ENCODE results near the gene NCS1.

The NCS1 gene

DNA sequence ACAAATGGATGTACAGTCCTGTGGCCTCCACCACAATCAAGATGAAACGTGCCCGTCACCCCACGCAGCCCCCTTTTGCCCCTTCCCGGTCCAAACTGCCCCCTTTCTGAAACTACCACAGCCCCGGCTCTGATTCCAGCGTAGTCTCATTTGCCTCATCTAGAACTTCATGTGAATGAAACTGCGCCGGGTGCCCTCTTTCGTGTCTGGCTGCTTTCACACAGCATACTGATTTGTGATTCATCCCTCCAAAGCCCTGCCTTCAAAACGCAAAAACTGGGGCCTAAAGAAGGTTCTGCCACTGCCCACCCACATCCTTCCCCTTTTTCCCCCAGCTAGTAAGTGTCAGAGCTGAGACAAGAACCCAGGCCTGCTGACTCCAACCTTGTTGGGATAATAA is 31.5 kb upstream of the NCS1 start:
- H3K4me3 Mint-ChIP-seq, result no peak overlapping the region
- H3K9me3 Mint-ChIP-seq, result no peaks in the 10 kb centered on the region
- no peak overlapping the region for H3K27ac Mint-ChIP-seq

GRCh38 chr9:130142056-130142455 is 30.1 kb upstream of the NCS1 start:
- no peak overlapping the region for H3K27ac Mint-ChIP-seq
- H3K4me3 Mint-ChIP-seq, result no peak overlapping the region
- peaks cover 4% of the 10 kb centered on the region for H3K36me3 Mint-ChIP-seq (ENCODE audit: low read depth)
- H3K27me3 Mint-ChIP-seq (ENCODE audit: low read depth), result peaks cover 25% of the 10 kb centered on the region
- H3K4me1 Mint-ChIP-seq (ENCODE audit: low read depth), result peaks cover 23% of the 10 kb centered on the region
- H3K9me3 Mint-ChIP-seq, result no peaks in the 10 kb centered on the region

More for the DNA sequence above, 31.5 kb upstream of the NCS1 start:
- Mint-ChIP-seq H3K4me1 (ENCODE audit: low read depth) (peaks cover 28% of the 10 kb centered on the region), H3K27me3 (ENCODE audit: low read depth) (peaks cover 19% of the 10 kb centered on the region), H3K36me3 (ENCODE audit: low read depth) (peaks cover 13% of the 10 kb centered on the region)

DNA sequence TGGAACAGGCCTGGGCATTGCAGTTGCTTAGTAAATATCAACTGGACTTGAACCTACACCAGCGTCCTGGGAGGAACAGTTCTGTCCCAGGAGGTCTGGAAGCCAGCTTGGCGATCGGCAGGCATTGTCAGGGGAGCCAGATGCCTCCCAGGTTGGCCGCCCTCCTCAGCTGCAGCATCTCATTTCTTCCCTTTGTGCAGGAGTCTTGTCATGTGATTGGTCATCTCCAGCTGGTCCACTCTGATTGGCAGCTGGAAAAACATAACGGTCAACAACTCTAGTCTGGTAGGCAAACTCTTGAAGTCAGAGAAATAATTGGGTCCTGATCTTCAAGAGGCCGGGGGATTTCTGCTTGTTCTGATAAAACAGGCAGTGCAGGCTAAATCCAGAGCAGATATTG is 29.6 kb upstream of the NCS1 start:
- Mint-ChIP-seq H3K27me3 (ENCODE audit: low read depth) (peaks cover 25% of the 10 kb centered on the region), H3K4me1 (ENCODE audit: low read depth) (peaks cover 22% of the 10 kb centered on the region), H3K27ac (no peak overlapping the region), H3K36me3 (ENCODE audit: low read depth) (peaks cover 2% of the 10 kb centered on the region), H3K4me3 (no peak overlapping the region), H3K9me3 (no peaks in the 10 kb centered on the region)

GRCh38 chr9:130143279-130143893 is 28.8 kb upstream of the NCS1 start:
- peaks cover 16% of the 10 kb centered on the region for H3K4me1 Mint-ChIP-seq (ENCODE audit: low read depth)
- no peaks in the 10 kb centered on the region for H3K9me3 Mint-ChIP-seq
- no peak overlapping the region for H3K27ac Mint-ChIP-seq
- no peaks in the 10 kb centered on the region for H3K36me3 Mint-ChIP-seq (ENCODE audit: low read depth)
- peaks cover 25% of the 10 kb centered on the region for H3K27me3 Mint-ChIP-seq (ENCODE audit: low read depth)
- no peak overlapping the region for H3K4me3 Mint-ChIP-seq

DNA sequence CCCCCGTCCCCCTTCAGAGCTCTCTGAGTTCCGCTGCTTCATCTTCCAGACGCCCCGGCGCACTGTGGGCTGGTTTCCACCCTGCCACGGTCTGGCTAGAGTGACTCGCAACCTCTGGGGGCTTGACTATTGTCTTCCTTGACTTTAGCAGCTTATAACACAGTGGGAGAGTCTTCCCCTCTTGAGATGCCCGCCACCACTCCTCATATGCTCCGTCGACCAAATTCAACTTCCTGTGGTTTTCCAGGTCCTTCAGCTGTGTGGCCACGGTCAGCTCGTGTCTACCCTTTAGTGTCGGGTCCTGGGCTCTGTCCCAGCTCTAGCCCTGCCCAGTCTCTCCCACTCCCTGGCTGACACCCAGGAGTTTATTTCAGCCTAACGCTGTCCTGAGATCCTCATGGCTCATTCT is 28.2 kb upstream of the NCS1 start:
- Mint-ChIP-seq H3K27ac (no peak overlapping the region), H3K27me3 (ENCODE audit: low read depth) (peaks cover 25% of the 10 kb centered on the region), H3K9me3 (no peaks in the 10 kb centered on the region), H3K4me3 (no peak overlapping the region), H3K36me3 (ENCODE audit: low read depth) (no peaks in the 10 kb centered on the region), H3K4me1 (ENCODE audit: low read depth) (peaks cover 10% of the 10 kb centered on the region)

- H3K4me3 Mint-ChIP-seq, result no peak overlapping the region
- H3K36me3 Mint-ChIP-seq (ENCODE audit: low read depth), result no peaks in the 10 kb centered on the region
- H3K27ac Mint-ChIP-seq, result no peak overlapping the region
- H3K9me3 Mint-ChIP-seq, result no peaks in the 10 kb centered on the region
- peaks cover 6% of the 10 kb centered on the region for H3K4me1 Mint-ChIP-seq (ENCODE audit: low read depth)
- H3K27me3 Mint-ChIP-seq (ENCODE audit: low read depth), result peaks cover 25% of the 10 kb centered on the region
Observed at GRCh38 chr9:130144703-130145102, 27.5 kb upstream of the NCS1 start.

DNA sequence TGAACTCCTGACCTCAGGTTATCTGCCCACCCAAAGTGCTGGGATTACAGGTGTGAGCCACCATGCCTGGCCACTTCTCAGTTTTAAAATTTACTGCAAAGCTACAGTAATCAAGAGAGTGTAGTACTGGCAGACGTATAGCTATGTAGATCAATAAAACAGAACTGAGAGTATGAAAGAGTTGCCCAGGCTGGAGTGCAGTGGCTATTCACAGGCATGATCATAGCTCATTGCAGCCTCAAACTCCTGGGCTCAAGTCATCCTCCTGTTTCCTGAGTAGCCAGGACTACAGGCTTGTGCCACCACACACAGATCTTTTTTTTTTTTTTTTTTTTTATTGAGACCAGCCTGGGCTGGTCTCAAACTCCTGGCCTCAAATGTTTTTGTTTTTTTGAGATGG is 26.5 kb upstream of the NCS1 start:
- H3K9me3 Mint-ChIP-seq, result no peaks in the 10 kb centered on the region
- peaks cover 25% of the 10 kb centered on the region for H3K27me3 Mint-ChIP-seq (ENCODE audit: low read depth)
- no peak overlapping the region for H3K4me3 Mint-ChIP-seq
- H3K4me1 Mint-ChIP-seq (ENCODE audit: low read depth), result peaks cover 6% of the 10 kb centered on the region
- H3K36me3 Mint-ChIP-seq (ENCODE audit: low read depth), result no peaks in the 10 kb centered on the region
- no peak overlapping the region for H3K27ac Mint-ChIP-seq

- H3K4me1 Mint-ChIP-seq (ENCODE audit: low read depth), result peaks cover 6% of the 10 kb centered on the region
- H3K4me3 Mint-ChIP-seq, result no peak overlapping the region
- no peaks in the 10 kb centered on the region for H3K9me3 Mint-ChIP-seq
- H3K36me3 Mint-ChIP-seq (ENCODE audit: low read depth), result no peaks in the 10 kb centered on the region
- no peak overlapping the region for H3K27ac Mint-ChIP-seq
- peaks cover 25% of the 10 kb centered on the region for H3K27me3 Mint-ChIP-seq (ENCODE audit: low read depth)
Observed at GRCh38 chr9:130147198-130147597, 25.0 kb upstream of the NCS1 start.

GRCh38 chr9:130147910-130148309 is 24.3 kb upstream of the NCS1 start:
- Mint-ChIP-seq H3K4me1 (ENCODE audit: low read depth) (peaks cover 6% of the 10 kb centered on the region), H3K9me3 (no peaks in the 10 kb centered on the region), H3K27me3 (ENCODE audit: low read depth) (peaks cover 25% of the 10 kb centered on the region), H3K36me3 (ENCODE audit: low read depth) (no peaks in the 10 kb centered on the region), H3K27ac (no peak overlapping the region), H3K4me3 (no peak overlapping the region)

DNA sequence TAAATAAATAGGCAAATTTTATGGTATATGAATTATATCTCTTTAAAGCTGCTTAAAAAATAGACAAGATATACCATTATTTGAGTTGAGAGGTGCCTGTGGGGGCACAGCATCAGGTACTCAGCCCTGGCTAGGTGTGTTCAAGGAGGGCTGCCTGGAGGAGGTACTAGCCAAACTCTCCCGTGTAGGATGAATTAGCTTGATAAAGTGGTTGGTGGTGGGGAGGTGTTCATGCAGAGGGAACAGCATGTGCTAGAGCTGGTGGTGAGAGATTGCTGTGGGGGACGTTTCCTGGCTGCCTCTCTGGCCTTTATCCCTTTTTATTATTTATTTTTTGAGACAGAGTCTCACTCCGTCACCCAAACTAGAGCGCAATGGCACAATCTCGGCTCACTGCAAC is 23.2 kb upstream of the NCS1 start:
- Mint-ChIP-seq H3K27ac (no peak overlapping the region), H3K4me3 (no peak overlapping the region)

GRCh38 chr9:130149654-130150286 is 22.4 kb upstream of the NCS1 start:
- H3K36me3 Mint-ChIP-seq (ENCODE audit: low read depth), result no peaks in the 10 kb centered on the region

More for the DNA sequence above, 23.2 kb upstream of the NCS1 start:
- peaks cover under 1% of the 10 kb centered on the region for H3K4me1 Mint-ChIP-seq (ENCODE audit: low read depth)
- H3K36me3 Mint-ChIP-seq (ENCODE audit: low read depth), result no peaks in the 10 kb centered on the region
- no peaks in the 10 kb centered on the region for H3K9me3 Mint-ChIP-seq
- peaks cover 19% of the 10 kb centered on the region for H3K27me3 Mint-ChIP-seq (ENCODE audit: low read depth)

DNA sequence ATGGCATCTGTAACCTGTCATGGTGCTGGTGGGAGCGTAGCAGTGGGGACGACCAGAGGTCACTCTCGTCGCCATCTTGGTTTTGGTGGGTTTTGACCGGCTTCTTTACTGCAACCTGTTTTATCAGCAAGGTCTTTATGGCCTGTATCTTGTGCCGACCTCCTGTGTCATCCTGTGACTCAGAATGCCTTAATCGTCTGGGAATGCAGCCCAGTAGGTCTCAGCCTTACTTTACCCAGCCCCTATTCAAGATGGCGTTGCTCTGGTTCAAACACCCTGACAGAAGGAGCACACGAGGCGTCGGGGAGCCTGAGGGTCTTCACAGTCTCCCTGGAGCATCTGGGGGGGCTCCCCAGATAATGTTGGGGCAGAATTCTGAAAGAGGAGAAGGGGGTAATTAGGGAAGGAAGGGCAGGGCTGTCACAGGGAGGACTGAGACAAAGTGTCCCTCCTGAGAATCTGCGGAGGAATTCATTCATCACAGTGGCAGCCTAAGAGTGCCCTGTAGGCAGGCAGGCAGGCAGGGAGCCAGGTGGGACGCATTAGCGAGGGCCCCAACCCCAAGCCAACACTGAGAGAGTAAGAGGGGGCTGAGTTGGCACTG is 21.3 kb upstream of the NCS1 start:
- H3K27ac Mint-ChIP-seq, result no peak overlapping the region
- no peaks in the 10 kb centered on the region for H3K4me1 Mint-ChIP-seq (ENCODE audit: low read depth)
- no peak overlapping the region for H3K4me3 Mint-ChIP-seq
- no peaks in the 10 kb centered on the region for H3K36me3 Mint-ChIP-seq (ENCODE audit: low read depth)
- peaks cover 6% of the 10 kb centered on the region for H3K27me3 Mint-ChIP-seq (ENCODE audit: low read depth)
- no peaks in the 10 kb centered on the region for H3K9me3 Mint-ChIP-seq

More at GRCh38 chr9:130149654-130150286, 22.4 kb upstream of the NCS1 start:
- peaks cover 12% of the 10 kb centered on the region for H3K27me3 Mint-ChIP-seq (ENCODE audit: low read depth)
- no peaks in the 10 kb centered on the region for H3K4me1 Mint-ChIP-seq (ENCODE audit: low read depth)
- H3K9me3 Mint-ChIP-seq, result no peaks in the 10 kb centered on the region
- no peak overlapping the region for H3K27ac Mint-ChIP-seq
- no peak overlapping the region for H3K4me3 Mint-ChIP-seq

DNA sequence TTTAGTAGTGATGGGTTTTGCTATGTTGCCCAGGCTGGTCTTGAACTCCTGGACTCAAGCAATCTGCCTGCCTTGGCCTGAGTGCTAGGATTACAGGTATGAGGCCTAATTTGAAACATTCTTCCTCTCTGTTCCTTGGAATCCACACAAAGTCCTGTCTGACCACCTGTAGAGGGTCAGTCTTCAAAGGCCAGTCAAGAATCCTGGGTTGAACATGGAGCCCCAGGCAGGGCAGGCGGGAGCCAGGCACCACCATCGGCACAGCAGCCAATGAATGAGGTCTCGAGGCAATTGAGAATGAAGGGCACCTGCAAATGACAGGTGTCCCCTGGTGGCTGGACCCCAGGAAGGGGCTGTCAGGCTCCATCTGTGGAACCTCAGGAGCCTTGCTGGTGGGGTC is 17.4 kb upstream of the NCS1 start:
- Mint-ChIP-seq H3K27ac (no peak overlapping the region), H3K36me3 (ENCODE audit: low read depth) (no peaks in the 10 kb centered on the region), H3K9me3 (no peaks in the 10 kb centered on the region), H3K4me3 (no peak overlapping the region), H3K4me1 (ENCODE audit: low read depth) (no peaks in the 10 kb centered on the region), H3K27me3 (ENCODE audit: low read depth) (no peaks in the 10 kb centered on the region)

GRCh38 chr9:130155647-130156046 is 16.6 kb upstream of the NCS1 start:
- Mint-ChIP-seq H3K27me3 (ENCODE audit: low read depth) (no peaks in the 10 kb centered on the region), H3K4me3 (no peak overlapping the region), H3K9me3 (no peaks in the 10 kb centered on the region), H3K27ac (no peak overlapping the region), H3K4me1 (ENCODE audit: low read depth) (no peaks in the 10 kb centered on the region), H3K36me3 (ENCODE audit: low read depth) (no peaks in the 10 kb centered on the region)

DNA sequence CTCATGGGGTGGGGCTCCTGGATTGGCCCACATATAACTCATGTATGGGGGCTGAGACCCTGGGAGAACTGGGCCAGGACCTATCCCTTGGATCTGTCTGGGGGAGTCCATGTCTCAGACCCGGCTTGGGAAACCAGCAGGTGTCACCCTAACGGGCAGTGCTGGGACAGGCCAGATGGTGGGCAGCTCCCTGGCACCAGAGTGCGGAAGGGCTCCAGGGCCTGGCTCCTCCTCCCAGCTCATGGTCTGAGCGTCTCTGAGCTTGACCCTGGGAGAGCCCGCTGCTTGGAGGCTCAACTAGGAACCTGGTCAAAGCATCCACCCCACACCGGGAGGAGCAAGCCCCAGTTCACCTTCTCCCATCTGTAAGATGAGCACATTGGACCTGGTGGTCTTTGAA is 15.5 kb upstream of the NCS1 start:
- Mint-ChIP-seq H3K27me3 (ENCODE audit: low read depth) (no peaks in the 10 kb centered on the region), H3K9me3 (no peaks in the 10 kb centered on the region), H3K36me3 (ENCODE audit: low read depth) (no peaks in the 10 kb centered on the region), H3K4me3 (no peak overlapping the region), H3K4me1 (ENCODE audit: low read depth) (no peaks in the 10 kb centered on the region), H3K27ac (no peak overlapping the region)
